GM08714 (cell line): ENCODE data around the gene LAMA1.

Experiments
- H3K4me3 ChIP-seq: fragments of 200-500 bp; sonication (Bioruptor generic); 2 replicates; pipeline ENCODE4 v1.5.1; 2014; ENCODE audit warnings: mild to moderate bottlenecking, low read length, inconsistent platforms
- ZNF274 ChIP-seq: IDR thresholded peaks from 2 replicates; pipeline ENCODE4 v1.6.1; 2012; ENCODE audit warnings: mild to moderate bottlenecking, low read depth, low read length

Gene LAMA1

DNA sequence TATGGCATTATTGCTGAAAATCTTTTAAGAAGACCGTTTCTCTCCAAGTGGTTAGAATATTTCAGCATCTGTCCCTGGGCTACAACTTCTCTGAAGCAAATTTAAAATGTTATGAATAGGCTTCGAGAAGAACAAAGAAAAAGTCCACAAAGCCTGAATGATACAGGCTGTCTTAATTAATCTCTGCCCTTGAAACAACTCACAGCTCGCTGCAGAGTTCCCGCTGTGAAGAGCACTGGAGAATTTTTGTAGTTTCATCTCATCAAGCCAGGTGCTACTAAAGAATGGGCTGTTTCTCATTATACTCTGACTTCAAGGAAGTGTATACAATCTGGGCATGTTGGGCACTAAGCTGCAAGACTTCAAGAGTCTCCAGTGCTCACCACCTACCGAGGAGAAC lies 67.6 kb downstream of the LAMA1 start:
- no peak for TF ChIP-seq ZNF274
- no peak overlapping the region for H3K4me3 ChIP-seq

DNA sequence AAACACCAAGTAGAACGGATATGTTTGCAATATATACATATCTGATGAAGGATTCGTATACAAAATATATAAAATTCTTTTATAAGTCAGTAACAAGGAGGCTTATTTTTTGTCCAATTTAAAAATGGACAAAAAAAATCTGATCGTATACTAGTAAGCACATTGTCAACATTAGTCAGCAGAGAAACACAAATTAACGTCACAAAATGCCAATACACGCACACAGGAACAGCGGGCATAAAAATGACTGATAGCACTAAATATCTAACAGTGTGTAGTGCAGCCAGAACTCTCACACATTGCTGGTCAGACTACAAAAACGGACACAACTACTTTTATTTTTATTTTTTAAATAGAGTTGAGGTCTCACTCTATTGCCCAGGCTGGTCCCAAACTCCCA lies 69.5 kb downstream of the LAMA1 start:
- no peak overlapping the region for H3K4me3 ChIP-seq
- TF ChIP-seq ZNF274 = no peak

DNA sequence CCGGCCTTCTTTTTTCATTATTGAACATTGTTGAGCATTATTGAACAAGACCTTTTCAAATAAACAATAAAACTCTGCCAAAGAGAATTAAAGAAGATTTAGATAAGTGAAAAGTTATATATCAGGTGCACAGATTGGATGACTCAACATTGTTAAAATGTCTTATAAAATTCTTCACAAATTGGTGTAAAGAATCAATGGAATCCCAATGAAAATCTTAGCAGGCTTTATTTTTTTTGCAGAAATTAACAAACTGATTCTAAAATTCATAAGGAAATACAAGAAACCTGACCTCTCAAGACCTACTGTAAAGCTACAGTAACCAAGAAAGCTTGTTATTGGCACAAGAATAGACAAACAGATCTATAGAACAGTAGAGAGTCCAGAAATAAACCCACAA lies 70.3 kb downstream of the LAMA1 start:
- TF ChIP-seq ZNF274 = no peak
- no peak overlapping the region for H3K4me3 ChIP-seq

DNA sequence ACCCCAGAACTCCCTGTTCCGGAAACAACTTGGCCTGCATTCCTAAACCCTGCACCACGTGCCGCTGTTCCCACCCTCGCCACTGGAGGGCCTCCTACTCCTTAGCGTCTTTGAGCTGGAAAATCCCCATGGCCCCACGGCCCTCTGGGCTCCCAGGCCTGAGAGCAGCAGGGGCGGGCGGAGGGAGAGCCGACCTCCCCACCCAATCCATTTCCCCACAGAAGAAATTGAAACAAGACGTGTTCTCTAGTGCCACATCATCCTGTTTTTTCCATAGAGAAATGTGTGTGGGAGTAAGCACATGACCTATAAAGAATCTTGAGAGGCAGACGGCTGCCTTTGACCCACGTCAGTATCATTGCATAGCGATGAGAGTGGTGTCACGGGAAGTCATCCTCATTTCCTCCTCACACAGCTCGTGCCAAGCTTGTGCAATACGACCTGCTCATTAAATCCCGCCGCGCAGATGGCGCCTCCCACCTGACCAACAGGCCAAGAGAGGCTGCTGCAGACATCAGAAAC lies 79.2 kb downstream of the LAMA1 start:
- H3K4me3 ChIP-seq = no peak overlapping the region
- no peak for TF ChIP-seq ZNF274

DNA sequence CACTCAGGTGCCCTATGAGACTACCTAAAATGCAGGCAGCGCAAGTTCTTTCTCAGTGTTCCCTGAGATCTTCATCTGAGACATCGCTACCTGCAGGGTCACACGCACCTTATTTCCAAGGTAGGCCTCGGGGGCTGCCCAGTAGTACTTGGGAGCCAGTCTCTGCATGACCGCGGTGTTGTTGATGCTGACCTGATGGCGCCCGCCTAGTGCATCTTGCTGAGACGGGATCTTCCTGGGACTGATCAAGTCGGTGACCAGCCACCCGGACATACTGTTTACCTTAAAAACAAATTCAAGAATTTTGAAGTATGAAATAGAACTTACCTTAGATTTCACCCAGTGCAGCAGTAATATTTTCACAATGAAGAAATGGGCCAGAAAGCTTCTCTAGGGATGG lies 80.1 kb downstream of the LAMA1 start:
- TF ChIP-seq ZNF274 = no peak
- no peak overlapping the region for H3K4me3 ChIP-seq

DNA sequence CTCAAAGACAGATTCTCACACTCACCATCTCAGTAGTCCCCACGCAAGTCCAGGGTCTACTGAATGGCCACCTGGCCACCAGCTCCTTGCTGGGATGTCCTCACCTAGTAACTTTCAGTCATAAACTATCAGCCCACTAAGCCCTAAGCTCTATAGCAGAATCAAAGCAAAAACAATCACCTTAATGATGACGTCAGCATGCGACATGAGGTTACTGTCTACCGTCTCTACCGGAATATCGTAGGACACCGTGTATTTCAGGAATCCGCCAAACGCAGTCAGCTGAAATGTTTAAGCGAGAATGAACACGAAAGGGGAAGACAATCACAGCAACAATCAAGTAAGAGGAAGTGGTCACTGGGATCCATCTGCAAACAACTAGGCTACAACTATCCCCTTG lies 81.8 kb downstream of the LAMA1 start:
- H3K4me3 ChIP-seq = no peak overlapping the region
- no peak for TF ChIP-seq ZNF274

DNA sequence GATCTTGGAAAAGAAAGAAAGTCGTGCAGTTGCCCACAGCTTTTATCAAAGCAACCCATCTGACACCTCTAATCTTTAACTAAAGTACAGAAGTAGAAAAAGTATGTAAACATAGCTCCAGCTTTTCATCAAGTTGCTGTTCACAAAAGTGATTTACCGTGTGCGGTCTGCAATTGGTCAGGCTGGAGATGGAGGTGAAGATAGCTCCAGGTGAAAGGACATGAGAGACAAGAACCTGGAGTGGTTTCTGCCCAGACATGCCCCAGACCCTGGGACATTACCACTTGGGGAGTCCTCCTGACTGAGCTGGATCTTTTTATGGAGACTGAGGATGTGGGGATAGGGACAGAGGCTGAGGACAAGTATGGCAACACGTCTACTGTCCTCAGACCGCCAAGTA lies 82.7 kb downstream of the LAMA1 start:
- H3K4me3 ChIP-seq = no peak overlapping the region
- no peak for TF ChIP-seq ZNF274

DNA sequence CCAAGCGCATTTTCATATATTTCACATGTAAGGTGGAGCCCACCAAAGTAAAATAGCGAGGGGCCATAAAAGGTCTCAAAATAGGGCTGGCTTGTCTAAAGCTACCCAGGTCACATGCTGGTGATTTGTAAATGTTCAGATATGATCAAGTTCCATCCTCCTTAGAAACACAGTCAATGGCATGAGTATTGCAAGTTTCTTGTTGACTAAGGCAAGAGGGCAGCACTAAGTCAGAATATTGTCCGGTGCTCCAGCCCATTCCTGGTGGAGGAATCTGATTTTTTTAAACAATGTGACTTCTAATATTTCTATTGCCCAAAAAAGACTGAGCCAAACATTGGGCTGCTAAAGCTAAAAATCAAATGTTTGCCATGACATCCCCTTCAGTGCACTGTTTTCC lies 85.1 kb downstream of the LAMA1 start:
- no peak for TF ChIP-seq ZNF274
- no peak overlapping the region for H3K4me3 ChIP-seq

DNA sequence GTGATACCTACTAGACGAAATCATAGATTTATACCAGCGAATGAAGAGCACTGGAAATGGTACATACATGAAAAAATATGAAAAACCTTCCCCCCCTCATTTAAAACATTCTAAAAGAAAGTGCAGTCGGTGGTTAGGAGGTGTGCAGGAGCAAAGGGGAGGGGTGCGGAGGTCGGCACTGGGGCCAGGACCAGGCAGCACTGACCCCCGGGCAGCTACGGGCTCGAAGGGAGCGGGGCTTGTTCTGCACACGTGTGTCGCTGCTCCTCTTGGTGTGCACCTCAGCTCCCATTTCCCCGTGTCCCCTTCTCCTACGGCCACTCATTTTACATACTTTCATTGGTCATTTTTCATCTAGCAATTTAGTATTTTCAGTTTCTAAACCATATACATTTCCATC lies 89.0 kb downstream of the LAMA1 start:
- no peak overlapping the region for H3K4me3 ChIP-seq
- TF ChIP-seq ZNF274 = no peak

DNA sequence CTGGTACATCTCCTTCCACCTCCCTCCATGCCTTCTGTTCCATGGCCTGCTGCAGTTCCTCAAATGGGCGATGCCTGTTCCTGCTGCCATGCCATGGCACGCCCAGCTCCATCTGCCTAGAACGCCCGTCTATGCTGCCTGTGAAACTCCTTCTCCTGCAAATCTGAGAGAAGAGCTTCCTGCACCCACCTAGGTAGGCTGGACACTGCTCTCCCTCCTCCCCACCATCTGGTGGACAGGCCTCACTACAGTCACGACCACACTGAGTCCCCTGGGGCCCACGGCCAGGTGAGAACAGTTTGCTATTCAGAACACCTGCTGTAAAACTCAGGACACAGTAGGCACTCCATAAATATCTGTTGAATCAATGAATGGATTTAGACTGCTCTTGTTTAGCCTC lies 92.4 kb downstream of the LAMA1 start:
- no peak overlapping the region for H3K4me3 ChIP-seq
- no peak for TF ChIP-seq ZNF274

DNA sequence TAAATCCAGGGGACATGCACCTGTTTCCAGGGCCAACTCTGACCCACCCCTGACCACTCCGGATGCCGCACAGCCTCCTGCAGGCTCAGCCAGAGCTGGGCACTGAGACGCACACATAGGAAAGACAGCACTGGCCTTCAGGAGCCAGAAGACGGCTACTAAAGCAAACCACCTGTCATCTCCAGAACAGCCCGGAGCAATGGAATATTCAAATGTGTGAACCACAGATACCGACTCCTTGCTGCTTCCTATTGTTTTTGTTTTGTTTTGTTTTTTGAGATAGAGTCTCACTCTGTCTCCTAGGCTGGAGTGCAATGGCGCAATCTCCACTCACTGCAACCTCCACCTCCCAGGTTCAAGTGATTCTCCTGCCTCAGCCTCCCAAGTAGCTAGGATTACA lies 94.0 kb downstream of the LAMA1 start:
- no peak for TF ChIP-seq ZNF274
- no peak overlapping the region for H3K4me3 ChIP-seq

DNA sequence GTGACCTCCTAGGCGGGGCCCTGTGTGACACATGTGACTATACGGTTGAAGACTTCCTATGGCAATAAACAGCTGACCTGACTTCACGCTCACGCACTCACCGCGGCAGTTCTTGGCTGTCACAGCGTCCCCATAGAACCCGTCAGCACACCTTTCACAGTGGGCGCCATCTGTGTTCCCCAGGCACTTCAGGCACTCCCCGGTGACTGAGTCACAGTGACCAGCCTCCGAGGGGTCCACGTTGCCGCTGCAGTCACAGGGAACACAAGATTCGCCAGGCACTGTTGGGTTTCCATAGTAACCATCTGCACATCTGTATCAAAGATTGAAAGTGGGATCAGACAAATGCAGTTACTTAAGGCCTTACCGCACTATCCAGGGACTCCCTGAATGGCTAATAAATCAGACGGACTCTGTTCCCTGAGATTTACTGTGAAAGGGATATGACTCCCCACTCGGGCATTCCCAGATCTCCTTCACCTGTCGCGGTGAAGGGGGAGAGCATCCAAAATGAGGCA lies 94.5 kb downstream of the LAMA1 start:
- no peak for TF ChIP-seq ZNF274

DNA sequence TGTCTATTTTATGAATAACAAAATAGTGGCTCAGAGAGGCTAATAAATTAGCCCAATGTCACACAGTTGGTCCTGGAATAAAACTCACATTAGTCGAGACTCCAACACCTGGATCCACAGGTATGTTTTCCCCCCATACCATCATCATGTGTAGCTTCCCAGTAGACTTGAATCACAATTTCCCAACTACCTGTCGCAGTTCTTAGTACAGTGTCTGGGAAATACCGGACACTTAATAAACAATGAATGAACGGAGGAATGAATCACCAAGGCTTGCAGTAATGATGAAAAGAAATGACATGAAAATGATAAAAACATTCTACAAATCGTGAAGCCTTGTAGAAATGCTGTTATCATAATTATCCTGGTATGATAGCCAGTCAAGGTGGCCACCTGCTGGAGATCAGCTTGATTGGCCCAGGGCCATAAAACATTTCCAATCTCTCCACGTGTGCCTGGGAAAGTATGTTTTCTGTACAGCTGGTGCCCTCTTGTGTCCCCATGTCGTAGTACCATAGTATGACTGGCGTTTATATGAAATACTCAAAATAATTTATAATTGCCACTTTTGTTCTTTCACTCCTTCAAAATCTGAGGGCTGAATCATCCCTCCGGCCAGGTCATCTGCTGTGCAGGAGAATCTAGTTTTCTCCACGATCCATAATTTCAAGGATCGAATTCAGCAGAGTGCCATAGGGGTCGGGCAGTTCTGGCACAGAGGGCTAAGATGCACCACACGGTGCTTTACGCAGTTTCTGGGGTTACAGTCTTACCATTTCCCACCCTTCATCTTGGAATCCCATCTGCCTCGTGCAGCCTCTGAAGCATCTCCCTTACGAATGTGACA lies 95.4 kb downstream of the LAMA1 start:
- no peak for TF ChIP-seq ZNF274
- H3K4me3 ChIP-seq = no peak overlapping the region

More for the DNA sequence above, 94.5 kb downstream of the LAMA1 start:
- H3K4me3 ChIP-seq = no peak overlapping the region

DNA sequence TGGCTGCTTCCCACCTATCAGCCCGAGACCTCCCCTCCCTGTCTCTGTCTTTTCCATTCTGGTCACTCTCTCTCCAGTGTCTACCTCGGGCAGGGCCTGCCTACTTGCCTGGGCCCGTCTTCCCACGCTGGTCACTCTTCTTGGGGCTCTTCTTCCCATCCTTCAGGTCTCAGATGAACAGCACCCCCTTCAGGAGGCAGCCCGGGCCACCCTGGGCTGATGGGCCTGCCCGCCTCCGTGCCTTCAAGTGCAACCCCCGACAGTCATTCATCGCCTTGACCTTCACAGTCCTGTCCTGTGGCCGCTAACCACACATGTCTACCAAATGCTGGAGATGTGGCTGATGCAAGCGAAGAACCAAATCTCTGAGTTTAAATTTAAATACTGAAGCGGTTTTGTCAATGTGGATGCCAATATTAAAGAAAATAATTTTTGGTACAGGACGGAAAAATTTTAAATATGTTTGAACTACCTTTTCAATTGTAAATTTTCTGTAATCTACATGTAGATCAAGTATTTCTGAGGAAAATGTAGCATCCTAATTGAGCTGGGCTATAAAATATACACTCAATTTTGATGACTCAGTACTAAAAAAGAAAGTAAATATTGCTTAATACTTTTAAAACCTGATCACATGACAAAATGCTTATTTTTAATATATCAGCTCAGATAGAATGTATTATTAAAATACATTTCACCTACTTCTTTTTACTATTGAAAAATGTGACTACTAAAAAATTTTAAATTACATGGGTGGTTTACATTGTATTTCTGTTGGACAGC lies 96.4 kb downstream of the LAMA1 start:
- no peak overlapping the region for H3K4me3 ChIP-seq
- TF ChIP-seq ZNF274 = no peak

DNA sequence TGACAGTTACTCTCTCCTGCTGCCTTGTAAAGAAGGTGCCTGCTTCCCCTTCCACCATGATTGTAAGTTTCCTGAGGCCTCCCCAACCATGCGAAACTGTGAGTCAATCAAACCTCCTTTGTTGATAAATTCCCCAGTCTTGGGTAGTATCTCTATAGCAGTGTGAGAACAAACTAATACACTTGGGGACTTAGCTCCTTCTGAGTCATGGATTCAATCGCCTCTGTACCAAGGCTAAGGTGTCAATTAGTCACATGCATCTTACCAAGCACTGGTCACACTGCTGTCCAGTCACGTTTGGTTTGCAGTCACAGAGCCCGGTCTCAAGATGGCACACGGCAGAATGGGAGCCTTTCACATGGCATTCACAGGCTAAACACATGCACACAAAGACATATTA lies 100.6 kb downstream of the LAMA1 start:
- H3K4me3 ChIP-seq = no peak overlapping the region
- no peak for TF ChIP-seq ZNF274
